DMS 273 treated with DMSO at 0.1 percent for 48 hours (cell line): ENCODE data around the gene A2ML1.
"Not testable (repeated sequence)": the region's sequence is repeated elsewhere in the genome, so short reads cannot be mapped to it uniquely, and the experiment has no call there.

Source experiments
- DNase-seq: peaks from one replicate; lab custom pipeline; 2025; lab: John Stamatoyannopoulos, UW

Gene A2ML1

GRCh38 chr12:8817856-8818255 is 4.6 kb upstream of the A2ML1 start:
- no peak for DNase-seq

GRCh38 chr12:8818526-8818925 is 3.9 kb upstream of the A2ML1 start:
- DNase-seq: no peak

- no peak for DNase-seq
Observed at GRCh38 chr12:8819666-8819980, 2.8 kb upstream of the A2ML1 start.

GRCh38 chr12:8820676-8821407 is 1.6 kb upstream of the A2ML1 start:
- not testable (repeated sequence) for DNase-seq

- DNase-seq: no peak
Observed at GRCh38 chr12:8821591-8821990, 830 bp upstream of the A2ML1 start.

GRCh38 chr12:8823565-8824300 is 1.3 kb downstream of the A2ML1 start:
- no peak for DNase-seq

- DNase-seq: no peak
Observed at GRCh38 chr12:8827551-8828256, 5.3 kb downstream of the A2ML1 start.

- no peak for DNase-seq
Observed at GRCh38 chr12:8828257-8829124, 6.1 kb downstream of the A2ML1 start.

- DNase-seq: no peak
Observed at GRCh38 chr12:8829125-8829518, 6.7 kb downstream of the A2ML1 start.

- DNase-seq: no peak
Observed at GRCh38 chr12:8829621-8830020, 7.2 kb downstream of the A2ML1 start.

- DNase-seq: no peak
Observed at GRCh38 chr12:8831116-8831515, 8.7 kb downstream of the A2ML1 start.

GRCh38 chr12:8832500-8832899 is 10.1 kb downstream of the A2ML1 start:
- no peak for DNase-seq

GRCh38 chr12:8834230-8834629 is 11.8 kb downstream of the A2ML1 start:
- no peak for DNase-seq

GRCh38 chr12:8837291-8837690 is 14.9 kb downstream of the A2ML1 start:
- DNase-seq: no peak

- no peak for DNase-seq
Observed at GRCh38 chr12:8840321-8840720, 17.9 kb downstream of the A2ML1 start.

GRCh38 chr12:8840938-8841633 is 18.7 kb downstream of the A2ML1 start:
- DNase-seq: no peak

GRCh38 chr12:8841778-8842177 is 19.4 kb downstream of the A2ML1 start:
- DNase-seq: no peak

- no peak for DNase-seq
Observed at GRCh38 chr12:8844665-8845064, 22.2 kb downstream of the A2ML1 start.

- DNase-seq: no peak
Observed at GRCh38 chr12:8846305-8846704, 23.9 kb downstream of the A2ML1 start.

- no peak for DNase-seq
Observed at GRCh38 chr12:8847435-8847834, 25.0 kb downstream of the A2ML1 start.

- DNase-seq: no peak
Observed at GRCh38 chr12:8849876-8850275, 27.5 kb downstream of the A2ML1 start.

- DNase-seq: no peak
Observed at GRCh38 chr12:8852119-8852518, 29.7 kb downstream of the A2ML1 start.
